Suprapubic skin (tissue), 4 donors: ENCODE measurements around the gene HLF.

Experiments used
- CTCF ChIP-seq, 2 donors: fragments of 200-600 bp in 1 of 2; fragments of 450-650 bp in 1 of 2; sonication (generic) in 1 of 2; IDR thresholded peaks; one replicate each; pipeline ENCODE4 v1.5.1; 2016 to 2019; ENCODE audit warnings: antibody characterized with exemption in 2 of 2, mild to moderate bottlenecking in 1 of 2, moderate library complexity in 1 of 2
- EP300 ChIP-seq: sonication (generic); formaldehyde crosslinking; IDR thresholded peaks from one replicate; pipeline ENCODE4 v1.6.1; 2017; ENCODE audit warnings: antibody characterized with exemption
- POLR2A ChIP-seq, 2 donors: fragments of 450-650 bp; IDR thresholded peaks; one replicate each; pipeline ENCODE4 v1.6.1; 2017; ENCODE audit warnings: antibody characterized with exemption in 2 of 2, mild to moderate bottlenecking in 2 of 2, moderate library complexity in 2 of 2
- POLR2AphosphoS5 ChIP-seq, 3 donors: sonication (generic); formaldehyde crosslinking; IDR thresholded peaks; one replicate each; pipeline ENCODE4 v1.6.1; 2017; ENCODE audit warnings: antibody characterized with exemption in 3 of 3

- TF ChIP-seq CTCF (IDR thresholded peaks at IDR 0.05) (peak; percentile 57 to 64), POLR2AphosphoS5 (IDR thresholded peaks at IDR 0.05) (no peak), POLR2A (IDR thresholded peaks at IDR 0.05) (no peak), EP300 (no peak)
Observed at GRCh38 chr17:55356434-55357328, 91.9 kb downstream of the HLF start.
